ENCODE data around the gene FBLN2. TPM values are rescaled to one million over a fixed set of nuclear protein-coding genes. Genes with fewer than 3 reads are reported as not detected.

FBLN2 gene
- total and polyA plus RNA-seq, 2 of the 4 experiments (the other 2 are of a cell fraction), result 11.8 to 60.8 TPM

- no peaks in the 10 kb centered on the region for H3K79me1 ChIP-seq (ENCODE audit: low read depth in 1 of 2, low read length in 2 of 2)
- no peaks in the 10 kb centered on the region for H3K4me1 ChIP-seq (ENCODE audit: control insufficient read depth, insufficient read depth, low read length)
- no peak overlapping the region for H3K4me3 ChIP-seq (ENCODE audit: insufficient read depth, low read depth, low read length)
- H4K5ac ChIP-seq (ENCODE audit: low read depth, low read length), result no peak overlapping the region
- no peak overlapping the region for H2BK5ac ChIP-seq (ENCODE audit: low read depth, low read length, poor library complexity, severe bottlenecking)
- H2BK15ac ChIP-seq (ENCODE audit: low read depth, low read length), result no peak overlapping the region
- ChIA-PET POLR2A (ENCODE audit: unreplicated experiment) (no interaction called here), CTCF (no interaction called here)
- H3K9ac ChIP-seq (ENCODE audit: low read depth, low read length), result no peak overlapping the region
- intact Hi-C loops (cut with micrococcal nuclease), result no loop called here
- no peak overlapping the region for H3K4me2 ChIP-seq (ENCODE audit: low read depth, low read length)
- WGBS, 2 experiments (ENCODE audit: extremely low coverage in 2 of 2, insufficient read length in 1 of 2), result 88% methylated on average over 16 of the region's 31 CpGs; no CpG with 5 or more reads in 1 of the 2 experiments
- BruUV-seq (replicated peaks), result no TSS peak
- no peak overlapping the region for H3K14ac ChIP-seq (replicated peaks; ENCODE audit: low read depth, low read length)
- no peak overlapping the region for H2AK9ac ChIP-seq (replicated peaks; ENCODE audit: low read depth, low read length, poor library complexity)
- H3K36me3 ChIP-seq (ENCODE audit: control insufficient read depth, insufficient read depth, low read length), result no peaks in the 10 kb centered on the region
- no peak overlapping the region for H2BK20ac ChIP-seq (ENCODE audit: low read depth, low read length)
- H3K27ac ChIP-seq (ENCODE audit: insufficient read depth, low read length), result no peak overlapping the region
- no peak overlapping the region for H3K18ac ChIP-seq (ENCODE audit: low read depth, low read length)
- no peaks in the 10 kb centered on the region; the same call in 1 of the 2 replicates for H3K27me3 ChIP-seq (ENCODE audit: control insufficient read depth, insufficient read depth, low read length)
- H3K56ac ChIP-seq (ENCODE audit: extremely low read depth, insufficient read depth, low read length), result no peak overlapping the region
- H3K4ac ChIP-seq (ENCODE audit: low read depth, low read length), result no peak overlapping the region
- TF ChIP-seq SMC3 (IDR thresholded peaks at IDR 0.05; ENCODE audit: low read depth, low read length) (no peak), RFX5 (IDR thresholded peaks at IDR 0.05; ENCODE audit: low read depth, low read length) (no peak), RCOR1 (IDR thresholded peaks at IDR 0.05; ENCODE audit: insufficient replicate concordance, low read length) (no peak), CHD1 (IDR thresholded peaks at IDR 0.05; ENCODE audit: low read depth, low read length) (no peak), ELK1 (IDR thresholded peaks at IDR 0.05; ENCODE audit: borderline replicate concordance, low read depth, low read length) (no peak), MAZ (IDR thresholded peaks at IDR 0.05; ENCODE audit: borderline replicate concordance, low read depth, low read length) (no peak), BHLHE40 (IDR thresholded peaks at IDR 0.05; ENCODE audit: low read depth, low read length) (no peak), NFE2L2 (IDR thresholded peaks at IDR 0.05; ENCODE audit: low read depth, low read length) (no peak), MAFK (IDR thresholded peaks at IDR 0.05; ENCODE audit: low read depth, low read length) (no peak), RAD21 (IDR thresholded peaks at IDR 0.05; ENCODE audit: low read length) (no peak), CTCF (conservative IDR thresholded peaks at IDR 0.05; ENCODE audit: low read depth, low read length) (no peak), FOS (IDR thresholded peaks at IDR 0.05; ENCODE audit: low read depth, low read length) (no peak), MXI1 (IDR thresholded peaks at IDR 0.05; ENCODE audit: borderline replicate concordance, low read depth, low read length) (no peak), POLR2A (IDR thresholded peaks at IDR 0.05; ENCODE audit: low read depth, low read length) (no peak), CEBPB (IDR thresholded peaks at IDR 0.05; ENCODE audit: low read depth, low read length) (no peak)
- no peaks in the 10 kb centered on the region for H4K20me1 ChIP-seq (ENCODE audit: insufficient read depth, low read length)
- H3K23ac ChIP-seq (ENCODE audit: low read depth, low read length), result no peak overlapping the region
- H4K8ac ChIP-seq (ENCODE audit: low read depth in 2 of 2, low read length in 2 of 2), result no peak overlapping the region
- peaks cover 2% of the 10 kb centered on the region; the same call in 1 of the 2 replicates for H3K9me1 ChIP-seq (ENCODE audit: insufficient read depth, low read length)
- no peak overlapping the region for H2AFZ ChIP-seq (replicated peaks; ENCODE audit: low read length, poor library complexity)
- dilution Hi-C loops (cut with HindIII; ENCODE audit: low sequenced_read_pairs, unreplicated experiment), result no loop called here
- in situ Hi-C loops (cut with MboI; ENCODE audit: low sequenced_read_pairs), result no loop called here
- H3K9me3 ChIP-seq (ENCODE audit: control insufficient read depth, insufficient read depth, low read length), result no peaks in the 10 kb centered on the region
- no peak overlapping the region for H2BK120ac ChIP-seq (ENCODE audit: low read depth, low read length)
- no peak overlapping the region for H2AK5ac ChIP-seq (ENCODE audit: low read depth, low read length)
- ATAC-seq (ENCODE audit: low read depth) (no peak), DNase-seq (no peak)
- H4K91ac ChIP-seq (ENCODE audit: insufficient read depth, low read depth, low read length), result no peak overlapping the region
Measured at GRCh38 chr3:13637311-13637891, 88.5 kb downstream of the FBLN2 start.

Measured in IMR-90 (cell line).